NCI-H1092 treated with DMSO at 0.1 percent for 48 hours (cell line): ENCODE measurements around the gene ELAVL1.
A peak's percentile ranks its signal among the peaks of the same experiment; 100 is the strongest.
"Not testable (repeated sequence)": the region's sequence is repeated elsewhere in the genome, so short reads cannot be mapped to it uniquely, and the experiment has no call there.

Experiments
- DNase-seq: peaks from one replicate; lab custom pipeline; 2025; lab: John Stamatoyannopoulos, UW

ELAVL1 gene

DNA sequence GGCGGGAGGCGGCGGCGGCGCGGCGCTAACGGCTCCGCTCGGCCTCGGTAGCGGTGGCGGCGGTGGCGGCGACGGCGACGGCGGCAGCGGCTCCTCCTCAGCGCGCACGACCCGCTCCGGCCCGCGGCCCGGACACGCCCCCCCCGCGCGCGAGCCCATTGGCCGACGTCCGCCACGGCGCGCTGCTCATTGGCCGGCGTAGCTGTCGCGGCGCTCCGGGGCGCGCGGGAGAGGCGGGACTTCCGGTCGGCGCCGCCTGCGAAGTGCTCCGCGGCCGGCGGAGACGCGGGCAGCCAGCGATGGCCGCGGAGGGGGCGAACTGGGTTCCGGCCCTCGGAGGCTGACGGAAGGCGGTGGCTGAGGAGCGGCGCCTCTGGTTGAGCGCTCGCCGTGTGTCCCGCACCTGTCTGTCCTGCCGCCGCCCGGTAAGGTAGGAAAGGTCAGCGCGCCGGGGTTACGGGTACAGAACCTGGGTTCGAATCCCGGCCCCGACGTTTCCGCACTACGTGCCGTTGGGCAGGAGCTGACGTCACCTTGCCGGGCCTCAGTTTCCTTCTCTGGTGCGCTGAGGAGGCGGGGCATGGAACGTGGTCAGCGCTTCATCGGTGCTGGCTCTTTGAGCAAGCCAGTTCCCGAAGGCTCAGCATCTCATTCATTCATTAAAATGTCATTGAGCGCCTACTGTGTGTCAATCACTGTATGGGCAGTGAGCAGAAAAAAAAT, at the start of gene ELAVL1:
Gene ELAVL1, minus strand, starts transcription at position 108 of the 723 bp plus-strand sequence. CDS start 13,826 bp downstream, outside the sequence.
- peak; percentile 88 for DNase-seq

GRCh38 chr19:8054169-8054568, 48.7 kb upstream of the ELAVL1 start:
- no peak for DNase-seq

DNA sequence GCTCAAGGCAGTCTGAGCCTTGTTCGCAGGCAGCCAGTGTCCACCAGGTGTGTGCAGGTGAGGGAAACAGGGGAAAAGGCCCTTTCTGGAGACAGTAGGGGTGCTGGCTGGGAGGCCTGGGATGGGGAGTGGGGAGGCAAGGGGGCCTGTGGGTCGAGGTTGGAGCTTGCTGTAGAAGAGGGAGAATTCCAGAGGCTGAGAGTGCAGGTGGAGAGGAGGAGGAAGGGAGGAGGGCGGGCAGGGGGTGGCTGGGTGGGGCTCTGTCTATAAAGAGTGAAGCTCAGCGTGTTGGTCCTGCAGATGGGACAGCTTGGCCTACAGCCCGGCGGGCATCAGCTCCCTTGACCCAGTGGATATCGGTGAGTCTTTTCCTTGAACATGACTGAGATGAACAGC, 47.0 kb upstream of the ELAVL1 start, which contains the start of gene CCL25:
Gene CCL25, plus strand, starts transcription at position 297 of the 396 bp plus-strand sequence. CDS start 290 bp downstream, outside the sequence.
- no peak for DNase-seq

- DNase-seq, result peak; percentile 85
Observed at GRCh38 chr19:8050274-8051096, 45.0 kb upstream of the ELAVL1 start.

GRCh38 chr19:8046569-8047165, 41.2 kb upstream of the ELAVL1 start:
- DNase-seq, result no peak

DNA sequence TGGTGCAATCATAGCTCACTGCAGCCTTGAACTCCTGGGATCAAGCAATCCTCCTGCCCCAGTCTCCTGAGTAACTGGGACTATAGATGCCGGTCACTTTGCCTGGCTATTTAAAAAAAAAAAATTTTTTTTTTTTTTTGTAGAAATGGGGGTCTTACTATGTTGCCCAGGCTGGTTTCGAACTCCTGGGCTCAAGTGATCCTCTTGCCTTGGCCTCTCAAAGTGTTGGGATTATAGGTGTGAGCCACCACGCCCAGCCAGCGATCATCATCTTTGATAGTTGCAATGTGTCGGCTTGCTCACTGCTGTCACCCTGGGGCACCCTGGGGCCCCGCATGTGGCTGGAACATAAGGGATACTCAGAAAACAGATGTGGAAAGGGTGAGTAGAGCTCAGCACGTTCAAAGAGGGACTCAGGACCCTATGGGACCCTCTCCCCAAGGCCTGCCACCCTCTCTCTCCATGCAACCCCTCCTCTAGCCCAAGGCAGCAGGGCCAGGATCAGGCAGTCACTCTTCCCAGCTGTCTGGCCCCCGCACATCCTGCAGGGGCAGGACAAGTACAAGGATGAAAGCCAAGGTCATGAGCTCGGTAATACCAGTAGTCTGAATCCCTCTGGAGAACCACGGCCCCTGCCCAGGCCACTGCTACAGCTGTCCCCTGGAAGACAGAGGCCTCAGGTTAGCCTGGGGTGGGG, 40.6 kb upstream of the ELAVL1 start:
- no peak for DNase-seq

- no peak for DNase-seq
Observed at GRCh38 chr19:8044018-8044417, 38.6 kb upstream of the ELAVL1 start.

- DNase-seq, result no peak
Observed at GRCh38 chr19:8042900-8043299, 37.5 kb upstream of the ELAVL1 start.

DNA sequence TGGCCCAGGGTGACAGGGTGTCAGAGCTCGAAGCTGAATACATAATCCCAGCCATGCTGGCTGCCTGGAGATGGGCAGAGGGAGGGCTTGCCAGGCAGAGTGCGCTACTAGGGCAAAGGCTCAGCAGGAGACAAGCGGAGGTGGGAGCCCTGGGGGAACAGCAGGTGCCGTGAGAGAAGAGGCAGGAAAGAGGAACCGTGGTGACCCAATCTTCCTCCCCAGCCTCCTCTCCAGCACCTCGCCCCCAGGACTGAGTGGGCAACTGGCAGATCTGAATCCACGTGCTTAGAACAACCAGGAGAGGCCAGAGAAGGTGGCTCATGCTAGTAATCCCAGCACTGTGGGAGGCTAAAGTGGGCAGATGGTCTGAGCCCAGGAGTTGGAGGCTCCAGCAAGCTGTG, 36.1 kb upstream of the ELAVL1 start:
- DNase-seq, result peak; percentile 59

- DNase-seq, result no peak
Observed at GRCh38 chr19:8039231-8039630, 33.8 kb upstream of the ELAVL1 start.

DNA sequence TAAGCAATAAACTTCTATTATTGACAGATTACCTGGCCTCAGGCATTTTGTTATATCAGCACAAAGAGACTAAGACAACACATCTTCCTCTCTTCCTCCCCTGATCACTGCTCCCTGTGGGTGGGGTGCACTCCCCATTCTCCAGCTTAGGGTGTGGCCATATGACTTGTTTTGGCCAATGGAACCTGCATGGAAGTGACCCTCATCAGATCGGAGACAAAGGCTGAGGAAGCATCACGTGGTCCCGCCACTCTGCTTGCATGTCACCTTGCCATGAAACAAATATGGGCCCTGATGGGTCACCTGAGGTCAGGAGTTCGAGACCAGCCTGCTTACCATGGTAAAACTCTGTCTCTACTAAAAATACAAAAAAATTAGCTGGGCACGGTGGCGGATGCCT, 33.4 kb upstream of the ELAVL1 start:
- no peak for DNase-seq

- peak; percentile 90 for DNase-seq
Observed at GRCh38 chr19:8036434-8037099, 31.1 kb upstream of the ELAVL1 start.

GRCh38 chr19:8034178-8034525, 28.7 kb upstream of the ELAVL1 start:
- no peak for DNase-seq

- DNase-seq, result not testable (repeated sequence)
Observed at GRCh38 chr19:8033287-8034177, 28.1 kb upstream of the ELAVL1 start.

DNA sequence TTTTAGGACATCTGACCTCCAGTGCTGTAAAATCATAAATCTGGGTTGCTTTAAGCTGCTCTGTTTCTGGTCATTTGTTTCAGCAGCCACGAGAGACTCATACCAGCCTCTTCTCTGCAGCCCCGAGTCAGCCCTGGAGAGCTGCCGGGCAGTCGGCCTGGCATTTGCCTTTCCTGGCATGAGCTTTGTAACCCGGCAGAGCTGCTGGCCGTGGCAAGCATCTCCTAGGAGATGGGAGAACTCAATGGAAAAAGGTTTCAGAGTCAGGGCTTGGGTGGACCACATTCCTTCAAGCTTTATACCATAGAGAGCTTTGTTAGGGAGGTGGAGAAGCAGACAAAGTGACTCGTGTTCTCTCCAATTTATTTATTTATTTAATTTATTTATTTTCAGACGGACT, 25.5 kb upstream of the ELAVL1 start:
- DNase-seq, result no peak

DNA sequence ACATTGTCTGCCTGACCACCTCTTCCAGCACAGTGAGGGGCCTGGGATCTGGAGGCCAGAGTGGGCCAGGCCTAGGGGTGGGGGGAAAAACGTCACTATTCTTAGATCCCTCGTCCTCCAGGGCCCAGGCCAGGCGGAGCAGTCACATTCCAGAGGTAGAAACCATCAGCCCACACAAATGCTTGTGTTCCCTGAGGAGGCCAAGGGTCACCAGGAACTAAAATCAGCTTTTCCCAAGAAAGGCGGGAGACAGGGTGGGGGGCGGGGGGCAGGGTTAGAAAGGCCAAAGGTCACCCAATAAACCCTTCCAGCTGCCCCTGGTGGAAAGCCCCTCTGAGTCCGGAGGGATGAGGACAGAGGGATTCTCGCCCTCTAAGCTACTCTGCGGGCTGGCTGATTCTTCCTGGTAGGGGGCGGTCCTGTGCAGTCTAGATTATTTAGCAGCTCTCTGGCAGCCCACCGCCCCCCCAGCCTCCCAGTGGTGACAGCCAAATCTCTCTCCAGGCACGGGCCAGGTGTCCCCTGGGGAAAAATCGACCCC, 23.6 kb upstream of the ELAVL1 start:
- DNase-seq, result no peak

GRCh38 chr19:8025316-8025715, 19.9 kb upstream of the ELAVL1 start:
- no peak for DNase-seq

GRCh38 chr19:8024256-8024655, 18.8 kb upstream of the ELAVL1 start:
- DNase-seq, result not testable (repeated sequence)

DNA sequence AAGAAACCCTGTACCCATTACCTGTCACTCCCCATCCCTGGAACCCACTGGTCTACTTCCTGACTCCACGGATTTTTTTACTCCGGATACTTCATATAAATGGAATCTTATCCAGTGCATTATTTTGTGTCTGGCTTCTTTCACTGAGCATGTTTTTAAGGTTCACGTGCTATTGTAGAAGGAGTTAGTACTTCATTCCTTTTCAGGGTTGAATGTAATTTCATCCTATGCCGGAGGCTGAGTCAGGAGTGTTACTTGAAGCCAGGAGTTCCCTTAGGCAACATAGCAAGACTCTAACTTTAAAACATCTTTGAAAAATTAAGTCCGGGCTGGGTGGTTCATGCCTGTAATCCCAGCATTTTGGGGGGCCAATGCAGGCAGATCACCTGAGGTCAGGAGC, 17.9 kb upstream of the ELAVL1 start:
- DNase-seq, result no peak

- DNase-seq, result no peak
Observed at GRCh38 chr19:8022275-8022674, 16.8 kb upstream of the ELAVL1 start.
